ENCODE data around the gene SIPA1L2.
"Not testable (repeated sequence)": the region's sequence is repeated elsewhere in the genome, so short reads cannot be mapped to it uniquely, and the experiment has no call there.

SIPA1L2 gene

DNA sequence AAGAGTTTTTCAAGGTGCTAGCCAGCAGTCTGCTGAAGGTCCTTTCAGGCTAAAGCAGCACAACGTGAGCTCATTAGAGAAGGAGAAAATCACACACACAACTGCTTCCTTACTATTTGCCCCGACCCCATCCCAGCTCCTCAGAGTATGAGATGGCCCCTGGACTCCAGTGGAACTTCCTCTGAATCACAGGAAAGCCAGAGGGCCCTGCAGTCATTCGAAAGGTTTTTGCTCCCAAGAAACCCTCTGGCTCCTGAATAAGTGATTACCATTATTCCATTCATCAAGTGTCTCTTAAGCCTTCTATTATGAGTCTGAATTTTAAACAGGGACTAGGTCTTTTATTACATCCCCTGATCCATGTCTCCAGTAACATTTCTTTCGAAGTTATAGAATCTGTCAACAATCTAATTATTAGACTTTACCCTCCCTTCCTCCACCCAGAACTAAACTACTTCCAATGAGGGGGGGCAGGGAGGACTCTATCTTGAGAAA, 14.6 kb downstream of the SIPA1L2 start:
- no peak for DNase-seq (ENCODE audit: extremely low read depth in 1 of 2, low read depth in 1 of 2)

DNA sequence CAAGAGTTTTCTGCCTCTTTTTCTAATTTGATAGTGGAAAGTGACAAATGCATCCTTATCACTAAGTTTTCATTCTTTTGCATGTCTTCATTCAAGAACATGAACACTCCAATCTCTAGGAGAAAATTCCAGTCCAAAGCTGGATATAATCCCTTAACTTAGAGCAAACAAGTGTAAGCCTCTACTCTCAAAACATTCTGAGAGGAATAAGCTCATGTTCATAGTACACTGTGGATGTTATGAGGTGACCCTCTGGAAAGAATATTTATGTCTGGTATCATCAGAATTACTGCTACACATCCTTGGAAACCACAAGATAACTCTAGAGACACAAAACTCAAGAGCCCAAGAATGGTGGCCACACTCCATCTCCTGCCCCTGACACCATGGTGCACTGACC, 15.1 kb downstream of the SIPA1L2 start:
- DNase-seq (ENCODE audit: extremely low read depth in 1 of 2, low read depth in 1 of 2), result no peak

DNA sequence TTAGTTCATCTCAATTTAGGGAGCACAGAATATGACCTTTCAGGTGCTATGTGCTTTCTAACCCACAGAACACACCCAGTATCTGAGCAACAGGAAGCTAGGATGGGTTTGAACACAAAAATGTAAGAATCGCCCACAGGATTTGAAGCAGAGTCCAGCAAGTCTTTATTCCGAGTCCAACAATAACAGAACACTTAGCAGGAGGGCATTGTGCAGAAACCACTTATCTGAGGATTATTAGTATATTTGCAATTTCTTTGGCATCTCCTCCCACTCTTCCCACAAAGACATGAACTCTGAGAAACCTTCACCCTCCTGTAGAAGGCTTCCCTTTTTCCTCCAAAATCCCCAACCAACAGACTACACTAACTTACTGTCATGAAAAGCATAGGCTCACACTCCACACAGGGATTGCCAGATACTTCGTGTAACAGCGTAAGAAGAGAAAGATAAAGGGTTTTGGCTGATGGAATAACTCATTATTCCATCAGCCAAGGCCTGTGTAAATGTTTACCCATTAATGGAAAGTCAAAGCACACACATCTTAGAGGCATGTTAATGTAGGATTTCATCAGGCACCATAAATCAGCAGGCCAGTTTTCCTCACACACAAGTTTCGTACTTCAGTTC, 16.1 kb downstream of the SIPA1L2 start:
- DNase-seq (ENCODE audit: extremely low read depth in 1 of 2, low read depth in 1 of 2), result no peak

DNA sequence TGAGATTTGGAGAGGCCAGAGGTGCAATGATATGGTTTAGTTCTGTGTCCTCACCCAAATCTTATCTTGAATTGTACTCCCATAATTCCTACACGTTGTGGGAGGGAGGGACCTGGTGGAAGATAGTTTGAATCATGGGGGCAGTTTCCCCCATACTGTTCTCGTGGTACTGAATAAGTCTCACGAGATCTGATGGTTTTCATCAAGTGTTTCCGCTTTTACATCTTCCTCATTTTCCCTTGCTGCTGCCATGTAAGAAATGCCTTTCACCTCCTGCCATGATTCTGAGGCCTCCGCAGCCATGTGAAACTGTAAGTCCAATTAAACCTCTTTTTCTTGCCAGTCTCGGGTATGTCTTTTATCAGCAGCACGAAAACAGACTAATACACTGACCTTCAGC, 17.1 kb downstream of the SIPA1L2 start:
- DNase-seq (ENCODE audit: extremely low read depth in 1 of 2, low read depth in 1 of 2), result not testable (repeated sequence)

GRCh38 chr1:232611834-232612233, 18.1 kb downstream of the SIPA1L2 start:
- no peak for DNase-seq (ENCODE audit: extremely low read depth in 1 of 2, low read depth in 1 of 2)

- not testable (repeated sequence) for DNase-seq (ENCODE audit: extremely low read depth in 1 of 2, low read depth in 1 of 2)
Measured at GRCh38 chr1:232610902-232611745, 18.8 kb downstream of the SIPA1L2 start.

DNA sequence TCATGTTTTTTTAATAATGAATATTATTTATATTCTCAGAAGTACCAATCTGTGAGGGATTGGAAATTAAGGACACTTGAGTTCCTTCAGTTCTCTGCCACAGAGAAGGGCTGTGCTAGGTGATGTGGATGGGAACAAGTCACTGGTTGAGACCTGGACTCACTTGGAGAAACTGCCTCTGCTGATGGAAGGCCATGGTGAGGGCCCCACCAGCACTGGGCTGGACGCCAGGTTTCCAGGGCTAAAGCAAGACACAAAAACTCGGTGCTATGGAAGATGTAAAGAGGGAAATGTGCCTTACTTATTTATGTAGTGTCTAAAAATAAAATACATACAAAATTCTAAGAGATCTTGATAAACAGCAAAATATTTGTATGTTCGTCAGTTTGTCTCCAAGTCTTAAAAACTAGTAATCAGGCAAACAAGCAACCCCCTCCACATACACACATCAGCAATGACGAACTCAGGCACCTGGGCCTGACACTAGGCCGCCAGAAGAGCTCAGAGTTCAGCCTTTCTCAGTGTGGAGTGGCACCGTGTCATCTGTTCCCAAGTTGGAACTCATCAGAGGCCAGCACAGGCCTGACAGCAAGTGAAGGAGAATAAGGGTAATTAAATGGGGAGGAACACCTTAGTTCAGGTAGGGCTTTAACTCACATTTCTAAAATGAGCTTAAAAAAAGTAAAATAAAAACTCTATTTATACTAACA, 19.6 kb downstream of the SIPA1L2 start:
- DNase-seq (ENCODE audit: extremely low read depth in 1 of 2, low read depth in 1 of 2), result no peak

DNA sequence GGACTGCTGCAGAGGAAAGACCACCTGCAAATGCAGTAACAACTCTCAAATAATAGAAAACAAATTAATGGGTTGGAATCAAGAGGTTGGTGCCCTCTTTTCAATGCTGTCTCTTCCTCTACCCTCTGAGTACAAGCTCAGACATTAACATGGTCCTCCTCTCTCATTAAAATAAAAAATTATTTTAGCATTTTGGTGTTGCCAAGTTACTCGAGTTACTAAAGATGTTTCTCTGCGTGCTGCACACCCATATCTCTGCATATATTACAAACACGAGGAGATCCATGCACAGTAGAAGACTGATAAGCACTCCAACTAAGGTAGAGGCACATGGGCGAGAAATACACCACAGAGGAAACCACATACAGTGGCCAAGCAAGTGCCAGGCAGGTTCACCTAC, 21.5 kb downstream of the SIPA1L2 start:
- DNase-seq (ENCODE audit: extremely low read depth in 1 of 2, low read depth in 1 of 2), result no peak

DNA sequence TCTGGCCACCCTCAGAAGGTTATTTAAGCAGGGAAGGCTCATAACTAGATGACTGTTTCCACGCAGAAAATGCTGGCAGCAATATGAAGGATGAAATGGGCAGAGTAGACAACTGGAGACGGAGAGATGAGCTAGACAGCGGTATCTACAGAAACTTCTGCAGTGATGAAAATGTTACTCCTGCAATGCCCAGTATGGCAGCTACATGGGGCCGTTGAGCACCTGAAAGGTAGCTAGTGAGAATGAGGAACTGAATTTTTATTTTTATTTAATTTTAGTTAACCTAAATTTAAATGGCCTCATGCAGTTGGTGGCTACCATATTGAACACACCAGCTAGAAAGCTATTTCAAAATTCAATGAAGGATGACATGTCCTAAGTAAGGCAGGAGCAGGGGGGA, 27.3 kb downstream of the SIPA1L2 start:
- DNase-seq (ENCODE audit: extremely low read depth in 1 of 2, low read depth in 1 of 2), result no peak

DNA sequence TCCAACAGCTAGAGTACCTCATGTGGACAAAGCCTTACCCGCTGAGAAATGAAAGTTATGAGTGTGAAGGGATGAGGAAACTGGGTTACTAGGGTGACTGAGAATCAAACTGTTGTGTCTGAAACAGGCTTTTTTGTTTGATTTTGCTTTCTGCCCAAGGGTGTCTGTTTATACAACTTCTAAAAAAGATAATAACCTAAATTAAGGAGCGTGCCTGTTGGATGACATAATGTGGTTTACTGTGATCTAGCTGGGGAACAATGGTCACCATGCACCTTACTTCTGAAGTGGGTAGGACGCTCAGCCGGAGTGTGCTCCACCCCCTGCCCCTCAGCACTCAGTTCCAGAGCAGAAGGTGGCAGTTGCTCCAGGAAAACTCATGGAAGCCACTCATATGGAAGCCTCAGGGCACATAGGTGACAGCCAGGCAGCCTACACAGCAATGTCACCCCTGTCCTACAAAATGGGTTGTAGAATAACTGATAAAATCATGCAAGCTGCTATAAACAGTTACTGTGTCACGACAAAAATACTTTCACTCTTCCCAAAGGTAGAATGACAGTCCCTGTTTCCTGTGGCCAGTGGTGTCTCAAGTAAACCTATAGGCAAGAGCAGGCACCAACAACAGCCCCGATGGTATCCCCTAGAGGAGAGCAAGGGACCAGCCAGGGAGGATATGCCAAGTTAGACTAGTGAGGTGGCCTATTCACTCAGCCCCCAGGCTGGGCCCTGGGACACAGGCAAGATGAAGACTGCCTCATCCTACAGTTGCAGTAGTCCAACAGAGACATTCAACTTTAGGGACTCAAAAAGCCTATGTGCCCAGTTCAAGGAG, 29.3 kb downstream of the SIPA1L2 start:
- no peak for DNase-seq (ENCODE audit: extremely low read depth in 1 of 2, low read depth in 1 of 2)

- no peak for DNase-seq (ENCODE audit: extremely low read depth in 1 of 2, low read depth in 1 of 2)
Measured at GRCh38 chr1:232599178-232600041, 30.5 kb downstream of the SIPA1L2 start.

DNA sequence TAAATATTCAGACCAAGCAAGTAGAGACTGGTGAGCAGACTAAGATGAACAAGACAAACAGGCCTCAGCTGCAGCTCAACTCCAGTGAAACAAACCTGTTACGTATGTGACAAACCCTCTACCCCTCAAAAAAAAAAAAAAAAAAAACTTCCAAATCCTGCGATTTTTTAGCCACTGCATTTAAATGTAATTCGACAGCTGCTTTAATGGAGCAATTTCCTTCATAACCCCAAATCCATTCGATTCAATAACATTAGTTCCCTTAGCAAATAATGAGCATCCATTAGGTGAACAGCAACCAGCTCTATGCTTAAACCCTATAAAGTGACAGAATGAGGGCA, 31.1 kb downstream of the SIPA1L2 start:
- no peak for DNase-seq (ENCODE audit: extremely low read depth in 1 of 2, low read depth in 1 of 2)

GRCh38 chr1:232598133-232598532, 31.8 kb downstream of the SIPA1L2 start:
- DNase-seq (ENCODE audit: extremely low read depth in 1 of 2, low read depth in 1 of 2), result no peak

DNA sequence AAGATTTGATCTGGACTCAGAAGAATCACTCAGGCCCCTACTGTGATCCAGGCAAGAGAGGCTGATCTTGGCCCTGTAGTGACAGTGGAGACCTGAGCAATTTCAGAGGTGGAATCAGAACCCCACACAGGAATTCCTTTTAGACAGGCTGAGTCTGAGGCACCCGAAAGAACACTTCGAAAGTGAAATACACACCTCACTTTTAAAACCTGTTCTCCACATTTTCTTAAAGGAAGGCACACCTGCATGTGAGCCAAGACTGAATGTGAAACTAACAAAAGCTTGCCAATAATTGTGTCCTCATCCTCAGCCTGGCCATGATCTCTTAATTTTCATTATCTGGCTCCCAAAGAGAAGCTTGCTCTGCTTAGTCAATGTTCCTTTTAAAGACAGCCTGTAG, 32.2 kb downstream of the SIPA1L2 start:
- DNase-seq (ENCODE audit: extremely low read depth in 1 of 2, low read depth in 1 of 2), result no peak

- no peak for DNase-seq (ENCODE audit: extremely low read depth in 1 of 2, low read depth in 1 of 2)
Measured at GRCh38 chr1:232596666-232597303, 33.1 kb downstream of the SIPA1L2 start.

- DNase-seq (ENCODE audit: extremely low read depth in 1 of 2, low read depth in 1 of 2), result no peak
Measured at GRCh38 chr1:232594768-232595698, 34.9 kb downstream of the SIPA1L2 start.

DNA sequence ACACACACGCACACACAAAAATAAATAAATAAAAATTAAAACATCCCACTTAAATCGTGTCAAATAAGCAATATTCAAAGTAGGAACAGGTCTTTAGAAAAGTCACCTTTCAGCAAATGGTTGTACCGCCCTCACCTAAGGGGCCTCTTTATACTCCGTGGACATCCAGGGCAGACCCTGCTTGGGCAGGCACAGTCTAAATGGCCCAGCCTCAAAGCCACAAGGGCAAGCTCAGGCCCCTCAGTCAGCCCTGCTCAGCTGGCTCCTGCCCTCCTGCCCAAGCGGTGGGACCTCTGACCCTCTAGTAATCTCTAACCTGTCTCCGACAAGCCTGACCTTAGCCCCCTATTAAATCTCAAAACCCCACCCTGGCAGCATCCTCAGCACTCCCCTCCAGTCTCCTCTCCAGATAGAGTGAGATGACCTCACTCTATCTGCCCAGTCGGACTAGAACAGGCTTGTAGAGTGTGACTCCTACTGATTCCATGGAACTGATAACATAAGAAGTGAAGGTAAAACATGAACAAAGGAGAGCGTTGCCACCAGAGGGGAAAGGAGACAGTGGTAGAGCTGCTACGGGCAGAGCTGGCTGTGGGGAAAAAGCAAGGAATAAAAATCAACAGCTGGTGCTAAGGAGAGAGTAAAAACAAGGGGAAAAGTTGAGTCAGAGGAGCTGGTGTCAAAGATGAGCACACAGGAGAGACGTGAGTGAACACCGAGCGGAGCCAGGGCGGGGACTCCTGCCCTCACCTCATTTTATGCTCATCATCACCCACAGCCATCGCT, 36.0 kb downstream of the SIPA1L2 start:
- DNase-seq (ENCODE audit: extremely low read depth in 1 of 2, low read depth in 1 of 2), result no peak

- DNase-seq (ENCODE audit: extremely low read depth in 1 of 2, low read depth in 1 of 2), result no peak
Measured at GRCh38 chr1:232591344-232591743, 38.6 kb downstream of the SIPA1L2 start.
